ENCODE measurements around the gene PWP2.

- TF ChIP-seq CTCF (IDR thresholded peaks at IDR 0.05) (no peak), POLR2A (IDR thresholded peaks at IDR 0.05) (peak; percentile 9 to 52)
These were observed 18.8 kb upstream of the PWP2 start for GRCh38 chr21:44088401-44088780.

All from Peyer's patch (tissue), 4 donors.